Measurements from ENCODE around the gene EXOC3L4. TPM values are rescaled to one million over a fixed set of nuclear protein-coding genes. Genes with fewer than 3 reads are reported as not detected.
A peak's percentile ranks its signal among the peaks of the same experiment; 100 is the strongest.

The EXOC3L4 gene
- total RNA-seq, 1 donor from 2014 or later: not detected

- POLR2A ChIA-PET: no interaction called here
- peaks cover 2% of the 10 kb centered on the region for H3K27me3 Mint-ChIP-seq
- no peak overlapping the region for H3K27ac Mint-ChIP-seq
- H3K36me3 Mint-ChIP-seq (ENCODE audit: low read depth): no peaks in the 10 kb centered on the region
- peak overlapping the region; percentile 66 for H3K4me3 Mint-ChIP-seq
- no peak for DNase-seq
- peaks cover 28% of the 10 kb centered on the region for H3K4me1 Mint-ChIP-seq
- ATAC-seq (ENCODE audit: low read depth): no peak
- CTCF ChIA-PET: no interaction called here
- no peak for TF ChIP-seq CTCF (IDR thresholded peaks at IDR 0.05)
- intact Hi-C loops (cut with micrococcal nuclease): loop anchor here (10.0 kb wide), 1 partner anchor 694 kb away; the partner anchor contains the start of genes CINP and TECPR2
- H3K9me3 Mint-ChIP-seq: no peaks in the 10 kb centered on the region
Observed at GRCh38 chr14:103058164-103059055, 36.1 kb upstream of the EXOC3L4 start.

- peaks cover 5% of the 10 kb centered on the region for H3K27me3 Mint-ChIP-seq
- ChIA-PET CTCF (no interaction called here), POLR2A (interaction anchor here (0.7 kb wide), 1 partner anchor 28 kb away, joined by 3 read pairs; no protein-coding TSS in a partner anchor)
- no peak overlapping the region for H3K27ac Mint-ChIP-seq
- peaks cover 28% of the 10 kb centered on the region for H3K4me1 Mint-ChIP-seq
- intact Hi-C loops (cut with micrococcal nuclease): loop anchor here (10.0 kb wide), 1 partner anchor 695 kb away; the partner anchor contains the start of genes CINP and TECPR2
- no peaks in the 10 kb centered on the region for H3K9me3 Mint-ChIP-seq
- DNase-seq (no peak), ATAC-seq (ENCODE audit: low read depth) (no peak)
- no peak for TF ChIP-seq CTCF (IDR thresholded peaks at IDR 0.05)
- H3K36me3 Mint-ChIP-seq (ENCODE audit: low read depth): no peaks in the 10 kb centered on the region
- no peak overlapping the region for H3K4me3 Mint-ChIP-seq
Observed at GRCh38 chr14:103059556-103059955, 35.0 kb upstream of the EXOC3L4 start.

GRCh38 chr14:103061482-103061976 is 33.0 kb upstream of the EXOC3L4 start:
- no peak for DNase-seq
- no peak for ATAC-seq (ENCODE audit: low read depth)
- H3K9me3 Mint-ChIP-seq: no peaks in the 10 kb centered on the region
- no peak for TF ChIP-seq CTCF (IDR thresholded peaks at IDR 0.05)
- ChIA-PET POLR2A (no interaction called here), CTCF (interaction anchor here (1.4 kb wide), 1 partner anchor 26 kb away, joined by 3 read pairs; no protein-coding TSS in a partner anchor)
- no peak overlapping the region for H3K27ac Mint-ChIP-seq
- peaks cover 10% of the 10 kb centered on the region for H3K4me1 Mint-ChIP-seq
- intact Hi-C loops (cut with micrococcal nuclease): no loop called here
- no peaks in the 10 kb centered on the region for H3K36me3 Mint-ChIP-seq (ENCODE audit: low read depth)
- peaks cover 5% of the 10 kb centered on the region for H3K27me3 Mint-ChIP-seq
- no peak overlapping the region for H3K4me3 Mint-ChIP-seq

- Mint-ChIP-seq H3K9me3 (no peaks in the 10 kb centered on the region), H3K27ac (no peak overlapping the region), H3K4me3 (no peak overlapping the region), H3K4me1 (no peaks in the 10 kb centered on the region), H3K27me3 (peaks cover 5% of the 10 kb centered on the region), H3K36me3 (ENCODE audit: low read depth) (no peaks in the 10 kb centered on the region)
- intact Hi-C loops (cut with micrococcal nuclease): no loop called here
- POLR2A ChIA-PET: no interaction called here
- no peak for ATAC-seq (ENCODE audit: low read depth)
- CTCF ChIA-PET: no interaction called here
- DNase-seq: no peak
- no peak for TF ChIP-seq CTCF (IDR thresholded peaks at IDR 0.05)
Observed at GRCh38 chr14:103064436-103064835, 30.1 kb upstream of the EXOC3L4 start.

- POLR2A ChIA-PET: no interaction called here
- ATAC-seq (ENCODE audit: low read depth): no peak
- Mint-ChIP-seq H3K4me1 (no peaks in the 10 kb centered on the region), H3K9me3 (no peaks in the 10 kb centered on the region), H3K36me3 (ENCODE audit: low read depth) (no peaks in the 10 kb centered on the region), H3K4me3 (no peak overlapping the region), H3K27ac (no peak overlapping the region), H3K27me3 (peaks cover 5% of the 10 kb centered on the region)
- CTCF ChIA-PET: no interaction called here
- TF ChIP-seq CTCF (IDR thresholded peaks at IDR 0.05): no peak
- no peak for DNase-seq
- intact Hi-C loops (cut with micrococcal nuclease): no loop called here
Observed at GRCh38 chr14:103064978-103065377, 29.5 kb upstream of the EXOC3L4 start.
